Keratinocyte (primary cell): ENCODE measurements around the gene MYDGF. TPM values are rescaled to one million over a fixed set of nuclear protein-coding genes. Genes with fewer than 3 reads are reported as not detected.
"Not testable (repeated sequence)": the region's sequence is repeated elsewhere in the genome, so short reads cannot be mapped to it uniquely, and the experiment has no call there.

Source experiments
- DNase-seq: peaks from one replicate; pipeline ENCODE4 v3.0.0-alpha.2; 2011; ENCODE audit warnings: low read depth, missing footprints, low spot score
- FAIRE-seq: peaks from 2 replicates; lab custom pipeline; 2011; peaks lifted over from hg19 to GRCh38; lab: Jason Lieb, UNC
- H2AFZ ChIP-seq: 2 replicates; pipeline ENCODE4 v1.6.0; 2012; ENCODE audit warnings: low read length, control low read depth, inconsistent platforms; ENCODE audit not compliant: control insufficient read depth
- H3K27ac ChIP-seq: 2 replicates; pipeline ENCODE4 v1.5.1; 2011; ENCODE audit warnings: low read length; ENCODE audit not compliant: control insufficient read depth, insufficient read depth
- H3K27me3 ChIP-seq: 3 replicates; pipeline ENCODE4 v1.6.0; 2011; ENCODE audit warnings: low read length; ENCODE audit not compliant: control insufficient read depth, insufficient read depth; ENCODE audit errors: extremely low read depth
- H3K36me3 ChIP-seq, 2 experiments: 2 replicates in 1 of 2; 3 replicates in 1 of 2; pipeline ENCODE4 v1.5.1; 2011; ENCODE audit warnings: low read length in 2 of 2, mild to moderate bottlenecking in 1 of 2; ENCODE audit not compliant: control insufficient read depth in 2 of 2, insufficient read depth in 2 of 2; ENCODE audit errors: extremely low read depth in 1 of 2
- H3K4me1 ChIP-seq: 3 replicates; pipeline ENCODE4 v1.5.1; 2011; ENCODE audit warnings: low read length; ENCODE audit not compliant: control insufficient read depth, insufficient read depth; ENCODE audit errors: extremely low read depth
- H3K4me2 ChIP-seq: 3 replicates; pipeline ENCODE4 v1.6.0; 2011; ENCODE audit warnings: low read depth, low read length; ENCODE audit not compliant: control insufficient read depth, insufficient read depth; ENCODE audit errors: extremely low read depth
- H3K4me3 ChIP-seq, 3 experiments: fragments of 200-600 bp in 1 of 3; sonication (generic) in 1 of 3; 2 replicates in 2 of 3; 3 replicates in 1 of 3; pipeline ENCODE4 v1.5.1; 2011 to 2016; ENCODE audit warnings: low read length in 3 of 3, mild to moderate bottlenecking in 3 of 3, control low read depth in 2 of 3, inconsistent platforms in 1 of 3, low read depth in 1 of 3, mixed read lengths in 1 of 3, mixed run types in 1 of 3, moderate library complexity in 1 of 3; ENCODE audit not compliant: control insufficient read depth in 2 of 3, insufficient read depth in 2 of 3; ENCODE audit errors: extremely low read depth in 1 of 3
- H3K79me2 ChIP-seq: 2 replicates; pipeline ENCODE4 v1.6.0; 2012; ENCODE audit warnings: low read length; ENCODE audit not compliant: control insufficient read depth, insufficient read depth
- H3K9ac ChIP-seq: 3 replicates; pipeline ENCODE4 v1.6.0; 2011; ENCODE audit warnings: low read length; ENCODE audit not compliant: control insufficient read depth, insufficient read depth; ENCODE audit errors: extremely low read depth
- H3K9me1 ChIP-seq: 3 replicates; pipeline ENCODE4 v1.6.0; 2011; ENCODE audit warnings: low read length; ENCODE audit not compliant: control insufficient read depth, insufficient read depth; ENCODE audit errors: extremely low read depth
- H3K9me3 ChIP-seq: 2 replicates; pipeline ENCODE4 v1.5.1; 2012; ENCODE audit warnings: low read depth, low read length; ENCODE audit not compliant: control insufficient read depth
- H4K20me1 ChIP-seq: 3 replicates; pipeline ENCODE4 v1.6.0; 2011; ENCODE audit warnings: low read length; ENCODE audit not compliant: control insufficient read depth, insufficient read depth; ENCODE audit errors: extremely low read depth
- CTCF ChIP-seq, 3 experiments: IDR thresholded peaks in 1 of 3; conservative IDR thresholded peaks in 1 of 3; optimal IDR thresholded peaks in 1 of 3; 2 replicates in 2 of 3; 3 replicates in 1 of 3; pipeline versions ENCODE3 to v1.5.1; 2011; ENCODE audit warnings: low read length in 3 of 3, mild to moderate bottlenecking in 3 of 3, moderate library complexity in 2 of 3, control low read depth in 1 of 3, inconsistent platforms in 1 of 3; ENCODE audit not compliant: insufficient read depth in 2 of 3; ENCODE audit errors: extremely low read depth in 1 of 3
- EZH2 ChIP-seq: IDR thresholded peaks from one replicate; pipeline ENCODE4 v1.6.1; 2012; ENCODE audit warnings: inconsistent platforms, mild to moderate bottlenecking, low read length, moderate library complexity
- dilution Hi-C: fragments of 300-500 bp; cut with MboI; formaldehyde crosslinking; loops from one replicate; pipeline ENCODE4 v1.7.0; 2020; ENCODE audit warnings: low sequenced_read_pairs; ENCODE audit not compliant: extremely low pct_ligation_motif_present
- polyA plus RNA-seq, 5 experiments: library from polyadenylated mRNA; depleted of rRNA in 3 of 5; stranded (reverse) in 3 of 5; stranded (forward) in 1 of 5; unstranded in 1 of 5; fragments of >200 nt; gene quantifications; 1 replicate in 1 of 5; 2 replicates in 3 of 5; 3 replicates in 1 of 5; pipeline versions ENCODE4 v1.2.1 to v1.2.3, GENCODE V29; 2011 to 2012; ENCODE audit warnings: missing spikeins in 2 of 5, low read depth in 1 of 5, low replicate concordance in 1 of 5

MYDGF gene
- polyA plus RNA-seq, 1 donor (not counting 4 experiments of a cell fraction or from before 2014, with no cell fraction given), result 85.9 TPM

GRCh38 chr19:4715529-4716221 is 45.5 kb upstream of the MYDGF start:
- TF ChIP-seq EZH2 (no peak), CTCF (optimal IDR thresholded peaks at IDR 0.05 in 1 of 3, IDR thresholded peaks at IDR 0.05 in 1 of 3, conservative IDR thresholded peaks at IDR 0.05 in 1 of 3; ENCODE audit: extremely low read depth in 1 of 3, insufficient read depth in 2 of 3, low read length in 3 of 3) (no peak)
- Histone ChIP-seq H3K27me3 (no peaks in the 10 kb centered on the region), H3K79me2 (peaks cover 48% of the 10 kb centered on the region), H3K9me3 (no peaks in the 10 kb centered on the region), H3K36me3 (peaks cover 48 to 70% of the 10 kb centered on the region in 2 experiments), H3K4me2 (no peak overlapping the region), H3K4me1 (peaks cover 50% of the 10 kb centered on the region), H3K9me1 (no peaks in the 10 kb centered on the region), H3K27ac (peak overlapping the region; percentile 4), H3K9ac (no peak overlapping the region), H4K20me1 (no peaks in the 10 kb centered on the region), H2AFZ (no peak overlapping the region), H3K4me3 (no peak overlapping the region)
- no peak for FAIRE-seq
- dilution Hi-C loops, result no loop called here
- DNase-seq, result no peak

- Histone ChIP-seq H3K79me2 (peaks cover 47% of the 10 kb centered on the region), H3K27ac (peak overlapping the region; percentile 4), H3K4me1 (peaks cover 47% of the 10 kb centered on the region), H3K36me3 (peaks cover 48 to 70% of the 10 kb centered on the region in 2 experiments)
- H3K4me3 ChIP-seq, H3K9me3 ChIP-seq, dilution Hi-C loops, DNase-seq, H3K9me1 ChIP-seq, FAIRE-seq, H4K20me1 ChIP-seq, H3K27me3 ChIP-seq, H3K4me2 ChIP-seq, H2AFZ ChIP-seq, H3K9ac ChIP-seq: not testable (repeated sequence)
Observed at GRCh38 chr19:4715178-4715528, 45.0 kb upstream of the MYDGF start.

GRCh38 chr19:4714016-4714415 is 43.9 kb upstream of the MYDGF start:
- FAIRE-seq (no peak), DNase-seq (no peak)
- peak overlapping the region; percentile 48 for H3K4me2 ChIP-seq
- peak overlapping the region; percentile 46 for H3K9ac ChIP-seq
- H3K79me2 ChIP-seq, result peaks cover 45% of the 10 kb centered on the region
- H4K20me1 ChIP-seq, result no peaks in the 10 kb centered on the region
- dilution Hi-C loops, result no loop called here
- H2AFZ ChIP-seq, result no peak overlapping the region
- TF ChIP-seq EZH2, result no peak
- no peak for TF ChIP-seq CTCF (optimal IDR thresholded peaks at IDR 0.05 in 1 of 3, IDR thresholded peaks at IDR 0.05 in 1 of 3, conservative IDR thresholded peaks at IDR 0.05 in 1 of 3; ENCODE audit: extremely low read depth in 1 of 3, insufficient read depth in 2 of 3, low read length in 3 of 3)
- no peaks in the 10 kb centered on the region for H3K9me1 ChIP-seq
- H3K27ac ChIP-seq, result peak overlapping the region; percentile 66
- H3K9me3 ChIP-seq, result no peaks in the 10 kb centered on the region
- no peaks in the 10 kb centered on the region for H3K27me3 ChIP-seq
- peaks cover 49 to 70% of the 10 kb centered on the region in 2 experiments for H3K36me3 ChIP-seq
- peak overlapping the region; percentile 27 to 37 (median 32) for H3K4me3 ChIP-seq
- H3K4me1 ChIP-seq, result peaks cover 53% of the 10 kb centered on the region
